Stomach (tissue), 9 donors: ENCODE data around the gene EPS8L1. TPM values are rescaled to one million over a fixed set of nuclear protein-coding genes. Genes with fewer than 3 reads are reported as not detected.
"Not testable (repeated sequence)": the region's sequence is repeated elsewhere in the genome, so short reads cannot be mapped to it uniquely, and the experiment has no call there.

Experiments used
- DNase-seq, 2 donors: peaks; one replicate each; pipeline versions ENCODE4 v3.0.0 to v3.0.0-alpha.2; 2013 to 2019
- H3K27ac ChIP-seq, 5 donors: fragments of 200-600 bp in 4 of 5; sonication (generic) in 4 of 5; one replicate each; pipeline ENCODE4 v1.5.1; 2013 to 2019; ENCODE audit warnings: mild to moderate bottlenecking in 1 of 5, moderate library complexity in 1 of 5
- H3K27me3 ChIP-seq, 3 donors: fragments of 200-600 bp; sonication (generic); one replicate each; pipeline ENCODE4 v1.5.1; 2017 to 2019; ENCODE audit warnings: mixed run types in 1 of 3
- H3K36me3 ChIP-seq, 4 donors: fragments of 200-600 bp; sonication (generic); 1 replicate in 3 of 4; 2 replicates in 1 of 4; pipeline ENCODE4 v1.5.1; 2016 to 2019
- H3K4me1 ChIP-seq, 4 donors: fragments of 200-600 bp; sonication (generic); one replicate each; pipeline ENCODE4 v1.5.1; 2016 to 2019
- H3K4me3 ChIP-seq, 4 donors: fragments of 200-600 bp; sonication (generic) in 3 of 4; one replicate each; pipeline ENCODE4 v1.5.1; 2016 to 2019; ENCODE audit warnings: mild to moderate bottlenecking in 1 of 4
- H3K9me3 ChIP-seq, 4 donors: fragments of 200-600 bp; sonication (generic); one replicate each; pipeline ENCODE4 v1.5.1; 2016 to 2019
- EP300 ChIP-seq: sonication (generic); formaldehyde crosslinking; IDR thresholded peaks from one replicate; pipeline ENCODE4 v1.6.1; 2017; ENCODE audit warnings: antibody characterized with exemption
- POLR2A ChIP-seq, 4 donors: fragments of 450-650 bp; IDR thresholded peaks; one replicate each; pipeline ENCODE4 v1.6.1; 2016; ENCODE audit warnings: antibody characterized with exemption in 4 of 4, control low read depth in 2 of 4, mild to moderate bottlenecking in 1 of 4, moderate library complexity in 1 of 4
- POLR2AphosphoS5 ChIP-seq, 3 donors: sonication (generic); formaldehyde crosslinking; IDR thresholded peaks; one replicate each; pipeline ENCODE4 v1.6.1; 2016; ENCODE audit warnings: antibody characterized with exemption in 3 of 3
- WGBS, 5 donors: extraction: QIAGEN DNeasy Blood & Tissue Kit in 3 of 5; methylation state at CpG; one replicate each; pipeline versions ENCODE4 v1.1.5 to v1.1.7; 2013 to 2018; 5-methylcytosine and 5-hydroxymethylcytosine counted together
- intact Hi-C: fragments of 100-400 bp; cut with DNase I; formaldehyde crosslinking; loops from one replicate; pipeline ENCODE4 v1.15.1; 2023; ENCODE audit warnings: low total_unique reads
- polyA plus RNA-seq, 3 donors: library from polyadenylated mRNA; stranded (reverse); fragments of 200-250 nt; gene quantifications; one replicate each; pipeline ENCODE4 v1.2.3, GENCODE V29; 2013
- total RNA-seq, 5 donors: library from RNA; depleted of rRNA; stranded (reverse); fragments of >200 nt; gene quantifications; one replicate each; pipeline versions ENCODE4 v1.1.0 to v1.2.3, GENCODE V29; 2014 to 2016
- TF ChIP-seq, protein P1 (sequence below), 7 experiments: fragments of 450-650 bp in 4 of 7; fragments of 200-600 bp in 3 of 7; sonication (generic) in 3 of 7; IDR thresholded peaks; one replicate each; pipeline ENCODE4 v1.5.1; 2016 to 2019; ENCODE audit warnings: antibody characterized with exemption in 7 of 7, control low read depth in 2 of 7, mild to moderate bottlenecking in 1 of 7
- donor health status: healthy with polysubstance abuse.
- donor health status: Bipolar disorder and iron deficiency.
- donor health status: healthy.

EPS8L1 gene
- total and polyA plus RNA-seq, 8 donors, result 32.3 to 320 (median 101) TPM

DNA sequence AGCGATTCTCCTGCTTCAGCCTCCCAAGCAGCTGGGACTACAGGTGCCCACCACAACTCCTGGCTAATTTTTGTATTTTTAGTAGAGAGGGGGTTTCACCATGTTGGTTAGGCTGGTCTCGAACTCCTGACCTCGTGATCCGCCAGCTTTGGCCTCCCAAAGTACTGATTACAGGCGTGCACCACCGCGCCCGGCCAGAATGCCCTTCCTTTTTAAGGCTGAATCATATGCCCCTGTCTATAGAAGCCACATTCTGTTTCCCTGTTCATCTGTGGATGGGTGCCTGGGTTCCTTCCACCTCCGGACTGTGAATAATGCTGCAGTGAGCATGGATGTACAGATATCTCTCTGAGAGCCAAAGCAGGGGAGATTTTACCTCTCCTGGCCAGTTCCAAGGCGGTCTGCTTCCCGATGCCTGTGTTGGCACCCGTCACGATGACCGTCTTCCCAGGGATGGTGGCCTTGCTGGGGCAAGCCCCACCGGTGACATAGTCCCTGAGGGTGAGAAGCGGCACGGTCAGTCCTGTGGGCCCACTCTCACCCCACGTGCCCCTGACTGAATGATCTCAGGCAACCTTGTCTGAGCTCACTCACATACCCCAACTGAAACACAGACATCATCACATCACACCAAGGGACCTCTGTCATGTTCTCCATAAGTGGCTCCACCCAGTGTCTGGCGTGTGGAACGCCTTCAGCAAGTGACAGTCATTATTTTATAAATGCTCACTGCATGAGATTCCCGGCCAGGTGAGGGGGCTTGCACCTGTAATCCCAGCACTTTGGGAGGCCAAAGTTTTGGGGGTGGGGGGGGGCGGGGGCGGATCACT is 16.7 kb upstream of the EPS8L1 start:
- Histone ChIP-seq H3K4me1 (peaks cover 9 to 24% (median 19%) of the 10 kb centered on the region in 4 donors), H3K27me3 (no peaks in the 10 kb centered on the region), H3K4me3 (no peak overlapping the region), H3K36me3 (peaks cover 37 to 63% (median 55%) of the 10 kb centered on the region in 4 donors), H3K9me3 (no peaks in the 10 kb centered on the region), H3K27ac (no peak overlapping the region)
- intact Hi-C loops, result no loop called here
- TF ChIP-seq POLR2A (IDR thresholded peaks at IDR 0.05) (no peak), EP300 (no peak), POLR2AphosphoS5 (IDR thresholded peaks at IDR 0.05) (no peak)
- TF ChIP-seq, protein P1, sequence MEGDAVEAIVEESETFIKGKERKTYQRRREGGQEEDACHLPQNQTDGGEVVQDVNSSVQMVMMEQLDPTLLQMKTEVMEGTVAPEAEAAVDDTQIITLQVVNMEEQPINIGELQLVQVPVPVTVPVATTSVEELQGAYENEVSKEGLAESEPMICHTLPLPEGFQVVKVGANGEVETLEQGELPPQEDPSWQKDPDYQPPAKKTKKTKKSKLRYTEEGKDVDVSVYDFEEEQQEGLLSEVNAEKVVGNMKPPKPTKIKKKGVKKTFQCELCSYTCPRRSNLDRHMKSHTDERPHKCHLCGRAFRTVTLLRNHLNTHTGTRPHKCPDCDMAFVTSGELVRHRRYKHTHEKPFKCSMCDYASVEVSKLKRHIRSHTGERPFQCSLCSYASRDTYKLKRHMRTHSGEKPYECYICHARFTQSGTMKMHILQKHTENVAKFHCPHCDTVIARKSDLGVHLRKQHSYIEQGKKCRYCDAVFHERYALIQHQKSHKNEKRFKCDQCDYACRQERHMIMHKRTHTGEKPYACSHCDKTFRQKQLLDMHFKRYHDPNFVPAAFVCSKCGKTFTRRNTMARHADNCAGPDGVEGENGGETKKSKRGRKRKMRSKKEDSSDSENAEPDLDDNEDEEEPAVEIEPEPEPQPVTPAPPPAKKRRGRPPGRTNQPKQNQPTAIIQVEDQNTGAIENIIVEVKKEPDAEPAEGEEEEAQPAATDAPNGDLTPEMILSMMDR (IDR thresholded peaks at IDR 0.05), result no peak
- 95 to 97% (median 96%) methylated on average over 23 of the region's 23 CpGs for WGBS, 5 donors
- DNase-seq, result no peak

GRCh38 chr19:55060287-55060686 is 15.4 kb upstream of the EPS8L1 start:
- H3K27me3 ChIP-seq, H3K9me3 ChIP-seq, DNase-seq, H3K4me3 ChIP-seq, H3K27ac ChIP-seq, intact Hi-C loops: not testable (repeated sequence)
- Histone ChIP-seq H3K4me1 (peaks cover 9 to 24% (median 19%) of the 10 kb centered on the region in 4 donors), H3K36me3 (peaks cover 37 to 50% (median 42%) of the 10 kb centered on the region in 4 donors)
- WGBS, 5 donors, result 68 to 82% (median 74%) methylated on average over 9 of the region's 9 CpGs

GRCh38 chr19:55062735-55063491 is 12.8 kb upstream of the EPS8L1 start, which contains the start of gene RDH13:
TSS of gene RDH13 (minus strand) at chr19:55063148. CDS start at chr19:55063032, 116 bp downstream.
- Histone ChIP-seq H3K9me3 (no peaks in the 10 kb centered on the region), H3K36me3 (peaks cover 13 to 23% (median 16%) of the 10 kb centered on the region in 4 donors), H3K27me3 (peaks cover 0 to 21% (median 0%) of the 10 kb centered on the region in 3 donors), H3K4me1 (peaks cover 9 to 24% (median 19%) of the 10 kb centered on the region in 4 donors), H3K4me3 (peak within 1 kb of the TSS; percentile 74 to 93 (median 80)), H3K27ac (peak within 1 kb of the TSS; percentile 78 to 85 (median 84))
- TF ChIP-seq EP300, result no peak
- peak in 2 of 3 donors; percentile 73 to 80 for TF ChIP-seq POLR2AphosphoS5 (IDR thresholded peaks at IDR 0.05)
- peak; percentile 97 to 98 for DNase-seq
- intact Hi-C loops, result no loop called here
- WGBS, 5 donors, result 1 to 2% (median 1%) methylated on average over 23 to 70 of the region's 70 CpGs

DNA sequence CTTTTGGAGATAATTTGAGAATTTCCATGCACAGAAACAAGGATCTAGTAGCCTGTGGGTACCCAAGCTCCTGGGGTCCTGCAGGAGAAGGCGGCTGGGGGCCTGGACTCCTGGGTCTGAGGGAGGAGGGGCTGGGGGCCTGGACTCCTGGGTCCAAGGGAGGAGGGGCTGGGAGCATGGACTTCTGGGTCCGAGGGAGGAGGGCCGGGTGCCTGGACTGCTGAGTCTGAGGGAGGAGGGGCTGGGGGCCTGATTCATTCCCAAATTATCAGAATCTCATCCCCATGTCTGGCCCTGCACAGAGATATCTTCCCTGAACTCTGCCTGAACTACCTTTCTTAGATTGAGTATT is 12.2 kb upstream of the EPS8L1 start:
- Histone ChIP-seq H3K36me3 (peaks cover 7 to 18% (median 10%) of the 10 kb centered on the region in 4 donors), H3K27ac (peak overlapping the region in 4 of 5 donors; percentile 78 to 85 (median 84)), H3K9me3 (no peaks in the 10 kb centered on the region), H3K4me3 (peak overlapping the region; percentile 74 to 93 (median 80)), H3K27me3 (peaks cover 0 to 27% (median 0%) of the 10 kb centered on the region in 3 donors), H3K4me1 (peaks cover 9 to 24% (median 19%) of the 10 kb centered on the region in 4 donors)
- WGBS, 5 donors, result 68 to 88% (median 79%) methylated on average over 3 of the region's 3 CpGs
- no peak for DNase-seq
- TF ChIP-seq, protein P1 (IDR thresholded peaks at IDR 0.05), result no peak
- no peak for TF ChIP-seq EP300
- no peak for TF ChIP-seq POLR2AphosphoS5 (IDR thresholded peaks at IDR 0.05)
- TF ChIP-seq POLR2A (IDR thresholded peaks at IDR 0.05), result no peak
- intact Hi-C loops, result no loop called here

GRCh38 chr19:55065516-55065915 is 10.2 kb upstream of the EPS8L1 start:
- H3K27ac ChIP-seq, H3K4me3 ChIP-seq, H3K36me3 ChIP-seq, DNase-seq, H3K9me3 ChIP-seq, intact Hi-C loops: not testable (repeated sequence)
- 86 to 90% (median 90%) methylated on average over 9 of the region's 9 CpGs for WGBS, 5 donors
- peaks cover 0 to 44% (median 10%) of the 10 kb centered on the region in 3 donors for H3K27me3 ChIP-seq
- peaks cover 9 to 28% (median 26%) of the 10 kb centered on the region in 4 donors for H3K4me1 ChIP-seq
